HepG2 (cell line): ENCODE results near the gene CARMIL1. TPM values are rescaled to one million over a fixed set of nuclear protein-coding genes. Genes with fewer than 3 reads are reported as not detected.
"Not testable (repeated sequence)": the region's sequence is repeated elsewhere in the genome, so short reads cannot be mapped to it uniquely, and the experiment has no call there.

Source experiments
- ATAC-seq: fragments of 200-7000 bp; cut with Tn5 transposase; 3 replicates; pipeline ENCODE4 v1.9.1; 2020; ENCODE audit warnings: mild to moderate bottlenecking, moderate library complexity
- BruUV-seq: library from RNA; stranded (reverse); fragments of 400-500 nt; replicated peaks from 2 replicates; lab custom pipeline; 2021; lab: Mats Ljungman, UMichigan
- CTCF ChIA-PET: fragments of 300-600 bp; formaldehyde crosslinking; extraction: SDS; loops from one replicate; lab custom pipeline; 2021; ENCODE audit warnings: low total read pairs, inconsistent platforms, low intra/inter-chr PET ratio; lab: Yijun Ruan, JAX
- POLR2A ChIA-PET: fragments of 350-600 bp; sonication (Branson Sonifier 250); formaldehyde crosslinking; loops from one replicate; lab custom pipeline; 2020; ENCODE audit warnings: antibody characterized with exemption, inconsistent platforms; lab: Yijun Ruan, JAX
- DNase-seq: peaks from one replicate; pipeline ENCODE4 v3.0.0-alpha.2; 2015; ENCODE audit warnings: low spot score
- FAIRE-seq: peaks from 3 replicates; lab custom pipeline; 2011; peaks lifted over from hg19 to GRCh38; lab: Jason Lieb, UNC
- H2AFZ ChIP-seq: one replicate; pipeline ENCODE4 v1.6.1; 2011; ENCODE audit warnings: low read length, inconsistent platforms
- H3K27ac ChIP-seq: fragments of 300-600 bp; 3 replicates; pipeline ENCODE4 v1.8.0; 2011; ENCODE audit warnings: mixed run types, mild to moderate bottlenecking, mixed read lengths, low read length, inconsistent platforms; ENCODE audit not compliant: insufficient read depth; ENCODE audit errors: extremely low read length
- H3K27me3 ChIP-seq, 2 experiments: fragments of 200-600 bp in 1 of 2; 2 replicates in 1 of 2; 3 replicates in 1 of 2; pipeline versions ENCODE4 v1.6.0 to v1.8.0; 2011; ENCODE audit warnings: low read length in 2 of 2, mild to moderate bottlenecking in 2 of 2, moderate library complexity in 2 of 2, inconsistent platforms in 1 of 2; ENCODE audit not compliant: insufficient read depth in 2 of 2, control insufficient read depth in 1 of 2
- H3K36me3 ChIP-seq, 2 experiments: fragments of 200-600 bp in 1 of 2; replicated peaks in 1 of 2; 2 replicates in 1 of 2; 3 replicates in 1 of 2; pipeline versions ENCODE4 v1.5.1 to v1.8.0; 2011; ENCODE audit warnings: low read length in 2 of 2, inconsistent platforms in 1 of 2; ENCODE audit not compliant: insufficient read depth in 2 of 2, control insufficient read depth in 1 of 2
- H3K4me1 ChIP-seq: 2 replicates; pipeline ENCODE4 v1.5.1; 2012; ENCODE audit warnings: low read length, inconsistent platforms; ENCODE audit not compliant: insufficient read depth
- H3K4me2 ChIP-seq: 2 replicates; pipeline ENCODE4 v1.6.0; 2011; ENCODE audit warnings: low read depth, low read length, inconsistent platforms
- H3K4me3 ChIP-seq, 3 experiments: fragments of 200-600 bp in 1 of 3; sonication (generic), shearing (Covaris generic) in 1 of 3; replicated peaks in 1 of 3; 2 replicates each; pipeline ENCODE4 v1.5.1; 2011 to 2016; ENCODE audit warnings: low read length in 3 of 3, inconsistent platforms in 2 of 3, low read depth in 2 of 3, mild to moderate bottlenecking in 2 of 3, control low read depth in 1 of 3, mixed read lengths in 1 of 3; ENCODE audit not compliant: insufficient read depth in 1 of 3
- H3K79me2 ChIP-seq: one replicate; pipeline ENCODE4 v1.6.1; 2011; ENCODE audit warnings: low read length, inconsistent platforms; ENCODE audit not compliant: insufficient read depth
- H3K9ac ChIP-seq: 2 replicates; pipeline ENCODE4 v1.6.0; 2011; ENCODE audit warnings: mild to moderate bottlenecking, low read depth, low read length, inconsistent platforms; ENCODE audit not compliant: insufficient read depth
- H3K9me3 ChIP-seq: 2 replicates; pipeline ENCODE4 v1.5.1; 2012; ENCODE audit warnings: mild to moderate bottlenecking, low read length
- H4K20me1 ChIP-seq: 2 replicates; pipeline ENCODE4 v1.6.0; 2011; ENCODE audit warnings: inconsistent platforms, mild to moderate bottlenecking, low read length, moderate library complexity; ENCODE audit not compliant: insufficient read depth
- ATF4 ChIP-seq, 2 experiments: fragments of 450-650 bp in 1 of 2; sonication (generic) in 1 of 2; formaldehyde crosslinking; IDR thresholded peaks; 2 replicates each; pipeline versions ENCODE4 v1.5.0 to v1.8.0; 2020 to 2022; ENCODE audit warnings: mild to moderate bottlenecking in 1 of 2, missing genetic modification reagents in 1 of 2
- HNF1A ChIP-seq, 2 experiments: sonication (generic) in 1 of 2; formaldehyde crosslinking in 1 of 2; IDR thresholded peaks; 2 replicates each; pipeline versions ENCODE4 v1.4.0 to v1.6.1; 2016 to 2020; ENCODE audit warnings: borderline replicate concordance in 1 of 2, low read depth in 1 of 2, mild to moderate bottlenecking in 1 of 2, missing genetic modification reagents in 1 of 2
- MBNL3 ChIP-seq: fragments of 250-450 bp; sonication (Bioruptor Pico); conservative IDR thresholded peaks from 2 replicates; pipeline ENCODE4 v1.8.0; 2022; ENCODE audit warnings: mild to moderate bottlenecking, inconsistent platforms
- RFXANK ChIP-seq: IDR thresholded peaks from 2 replicates; pipeline ENCODE4 v1.6.1; 2016
- SNAPC4 ChIP-seq: sonication (generic); formaldehyde crosslinking; IDR thresholded peaks from 2 replicates; pipeline ENCODE4 v1.4.0; 2020; ENCODE audit warnings: mild to moderate bottlenecking, missing genetic modification reagents
- SNAPC5 ChIP-seq: sonication (generic); formaldehyde crosslinking; IDR thresholded peaks from 2 replicates; pipeline ENCODE4 v1.8.1; 2023; ENCODE audit warnings: mild to moderate bottlenecking, missing genetic modification reagents, borderline replicate concordance
- TBX2 ChIP-seq: sonication (generic); formaldehyde crosslinking; IDR thresholded peaks from 2 replicates; pipeline ENCODE4 v1.5.0; 2020; ENCODE audit warnings: missing genetic modification reagents, mild to moderate bottlenecking, borderline replicate concordance
- TCF7 ChIP-seq: sonication (generic); IDR thresholded peaks from 2 replicates; pipeline ENCODE4 v1.6.1; 2016; ENCODE audit warnings: antibody characterized with exemption, low read depth
- ZNF143 ChIP-seq: sonication (generic); formaldehyde crosslinking; IDR thresholded peaks from 2 replicates; pipeline ENCODE4 v1.4.0; 2020; ENCODE audit warnings: missing genetic modification reagents
- ZNF160 ChIP-seq: sonication (generic); formaldehyde crosslinking; IDR thresholded peaks from 2 replicates; pipeline ENCODE4 v1.8.0; 2022; ENCODE audit warnings: mild to moderate bottlenecking, inconsistent platforms, missing genetic modification reagents
- ZNF362 ChIP-seq: sonication (generic); formaldehyde crosslinking; IDR thresholded peaks from 2 replicates; pipeline ENCODE4 v1.4.0; 2020; ENCODE audit warnings: missing genetic modification reagents, mild to moderate bottlenecking, borderline replicate concordance
- WGBS: methylation state at CpG from one replicate; pipeline ENCODE4 v1.1.6; 2017; ENCODE audit warnings: low lambda C conversion rate; 5-methylcytosine and 5-hydroxymethylcytosine counted together
- in situ Hi-C: cut with HindIII; loops from 2 replicates; pipeline ENCODE4 v1.10.0; 2017; ENCODE audit warnings: low pct_unique_long_range_greater_than_20kb; ENCODE audit not compliant: extremely low pct_ligation_motif_present
- intact Hi-C: fragments of 100-400 bp; cut with micrococcal nuclease; formaldehyde crosslinking; loops from one replicate; pipeline ENCODE4 v1.10.0; 2022; ENCODE audit not compliant: unreplicated experiment
- polyA plus RNA-seq, 8 experiments: library from polyadenylated mRNA; depleted of rRNA in 3 of 8; stranded (reverse) in 7 of 8; unstranded in 1 of 8; fragments of >200 nt; fragmentation: Illumina TruSeq in 4 of 8; extraction: Trizol in 4 of 8; gene quantifications; 2 replicates each; pipeline versions ENCODE4 v1.2.1 to v1.2.3, GENCODE V29; 2011 to 2016; ENCODE audit warnings: low read depth in 4 of 8, missing spikeins in 1 of 8, mixed read lengths in 1 of 8; ENCODE audit not compliant: insufficient read depth in 1 of 8
- total RNA-seq, 5 experiments: library from RNA; depleted of rRNA; stranded (reverse); fragments of >200 nt; fragmentation: Illumina TruSeq; extraction: Trizol; gene quantifications; 2 replicates each; pipeline ENCODE4 v1.2.3, GENCODE V29; 2016; ENCODE audit warnings: low read depth in 1 of 5

CARMIL1 gene
- total and polyA plus RNA-seq, 2 of the 13 experiments (the other 11 are each of a cell fraction or from before 2014, with no cell fraction given), result 1.8 to 2.6 TPM

- no peak for TF ChIP-seq SNAPC4 (CRISPR knock-in tag)
- TF ChIP-seq MBNL3 (CRISPR knock-in tag), result no peak
- no peak for TF ChIP-seq HNF1A (IDR thresholded peaks at IDR 0.05; ENCODE audit: low read depth)
- no peak for TF ChIP-seq HNF1A (CRISPR knock-in tag; IDR thresholded peaks at IDR 0.05; ENCODE audit: borderline replicate concordance)
- no peak for TF ChIP-seq ZNF160
- no peak for TF ChIP-seq ZNF362
- no peak for TF ChIP-seq TCF7
- TF ChIP-seq ZNF143 (CRISPR knock-in tag), result no peak
- TF ChIP-seq RFXANK (CRISPR knock-in tag), result no peak
- TF ChIP-seq SNAPC5 (CRISPR knock-in tag), result no peak
- no peak for TF ChIP-seq ATF4 (CRISPR knock-in tag; IDR thresholded peaks at IDR 0.05)
- TF ChIP-seq TBX2, result no peak
Measured at GRCh38 chr6:25442898-25443297, 163.7 kb downstream of the CARMIL1 start (continued).

- H3K79me2 ChIP-seq, H3K36me3 ChIP-seq, H3K4me1 ChIP-seq, H4K20me1 ChIP-seq, H3K4me2 ChIP-seq, CTCF ChIA-PET, in situ Hi-C loops, H3K9me3 ChIP-seq, ATAC-seq, H3K9ac ChIP-seq, H3K27me3 ChIP-seq, H2AFZ ChIP-seq, intact Hi-C loops, DNase-seq, FAIRE-seq, BruUV-seq, H3K4me3 ChIP-seq, H3K27ac ChIP-seq, POLR2A ChIA-PET: not testable (repeated sequence)
- WGBS, result 75% methylated on average over 4 of the region's 4 CpGs
Measured at GRCh38 chr6:25444521-25444920, 165.3 kb downstream of the CARMIL1 start.
